Lung (tissue), 12 donors: ENCODE results near the gene FTCD. TPM values are rescaled to one million over a fixed set of nuclear protein-coding genes. Genes with fewer than 3 reads are reported as not detected.

Source experiments
- ATAC-seq: fragments of 200-7000 bp; cut with Tn5 transposase; one replicate; pipeline ENCODE4 v1.9.1; 2020; ENCODE audit warnings: moderate number of reproducible peaks; ENCODE audit not compliant: insufficient read depth, low FRiP score
- DNase-seq, 3 donors: peaks; one replicate each; pipeline ENCODE4 v3.0.0-alpha.2; 2013 to 2017
- H3K27ac ChIP-seq, 2 donors: one replicate each; pipeline ENCODE4 v1.5.1; 2013; ENCODE audit warnings: mild to moderate bottlenecking in 2 of 2, moderate library complexity in 2 of 2, control low read depth in 1 of 2, inconsistent platforms in 1 of 2, low read depth in 1 of 2, low read length in 1 of 2
- H3K27me3 ChIP-seq, 3 donors: one replicate each; pipeline ENCODE4 v1.5.1; 2013; ENCODE audit warnings: low read length in 2 of 3; ENCODE audit not compliant: control insufficient read depth in 3 of 3, insufficient read depth in 3 of 3
- H3K36me3 ChIP-seq, 4 donors: one replicate each; pipeline ENCODE4 v1.5.1; 2013; ENCODE audit warnings: low read length in 4 of 4, mild to moderate bottlenecking in 1 of 4, moderate library complexity in 1 of 4; ENCODE audit not compliant: control insufficient read depth in 4 of 4, insufficient read depth in 4 of 4
- H3K4me1 ChIP-seq, 5 donors: one replicate each; pipeline ENCODE4 v1.5.1; 2013; ENCODE audit warnings: low read length in 5 of 5, mild to moderate bottlenecking in 2 of 5, moderate library complexity in 1 of 5; ENCODE audit not compliant: control insufficient read depth in 5 of 5, insufficient read depth in 5 of 5
- H3K4me3 ChIP-seq: one replicate; pipeline ENCODE4 v1.5.1; 2013; ENCODE audit warnings: mild to moderate bottlenecking, control low read depth, moderate library complexity
- H3K9ac ChIP-seq, 2 donors: one replicate each; pipeline ENCODE4 v1.5.1; 2013; ENCODE audit warnings: low read length in 2 of 2, control low read depth in 1 of 2; ENCODE audit not compliant: insufficient read depth in 1 of 2
- H3K9me3 ChIP-seq, 4 donors: one replicate each; pipeline ENCODE4 v1.5.1; 2013; ENCODE audit warnings: low read length in 3 of 4, mild to moderate bottlenecking in 1 of 4, moderate library complexity in 1 of 4; ENCODE audit not compliant: control insufficient read depth in 4 of 4, insufficient read depth in 3 of 4
- WGBS, 2 donors: extraction: QIAGEN DNeasy Blood & Tissue Kit; methylation state at CpG; one replicate each; pipeline ENCODE4 v1.1.7; 2013; 5-methylcytosine and 5-hydroxymethylcytosine counted together
- polyA plus RNA-seq, 2 donors: library from polyadenylated mRNA; stranded (reverse); fragments of 200-250 nt; gene quantifications; one replicate each; pipeline ENCODE4 v1.2.1, GENCODE V29; 2013
- total RNA-seq, 2 donors: library from RNA; depleted of rRNA in 1 of 2; stranded (reverse); fragments of >200 nt in 1 of 2; gene quantifications; one replicate each; pipeline ENCODE4 v1.2.1, GENCODE V29; 2014 to 2021
- TF ChIP-seq, protein P1 (sequence below): IDR thresholded peaks from 2 replicates; pipeline ENCODE4 v1.5.1; 2012; ENCODE audit warnings: mild to moderate bottlenecking; ENCODE audit errors: control extremely low read depth, extremely low read depth
- donor health status: control.
- donor health status: control.
- donor health status: Bipolar disorder and iron deficiency.
- donor health status: healthy.
- donor health status: DM: yes; HTN: yes; CAD: no.

Gene FTCD
- total and polyA plus RNA-seq, 4 donors: 0.03 to 0.43 (median 0.20) TPM

- no peak for ATAC-seq
- TF ChIP-seq, protein P1, sequence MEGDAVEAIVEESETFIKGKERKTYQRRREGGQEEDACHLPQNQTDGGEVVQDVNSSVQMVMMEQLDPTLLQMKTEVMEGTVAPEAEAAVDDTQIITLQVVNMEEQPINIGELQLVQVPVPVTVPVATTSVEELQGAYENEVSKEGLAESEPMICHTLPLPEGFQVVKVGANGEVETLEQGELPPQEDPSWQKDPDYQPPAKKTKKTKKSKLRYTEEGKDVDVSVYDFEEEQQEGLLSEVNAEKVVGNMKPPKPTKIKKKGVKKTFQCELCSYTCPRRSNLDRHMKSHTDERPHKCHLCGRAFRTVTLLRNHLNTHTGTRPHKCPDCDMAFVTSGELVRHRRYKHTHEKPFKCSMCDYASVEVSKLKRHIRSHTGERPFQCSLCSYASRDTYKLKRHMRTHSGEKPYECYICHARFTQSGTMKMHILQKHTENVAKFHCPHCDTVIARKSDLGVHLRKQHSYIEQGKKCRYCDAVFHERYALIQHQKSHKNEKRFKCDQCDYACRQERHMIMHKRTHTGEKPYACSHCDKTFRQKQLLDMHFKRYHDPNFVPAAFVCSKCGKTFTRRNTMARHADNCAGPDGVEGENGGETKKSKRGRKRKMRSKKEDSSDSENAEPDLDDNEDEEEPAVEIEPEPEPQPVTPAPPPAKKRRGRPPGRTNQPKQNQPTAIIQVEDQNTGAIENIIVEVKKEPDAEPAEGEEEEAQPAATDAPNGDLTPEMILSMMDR: no peak
Observed at GRCh38 chr21:46131588-46131837, 23.9 kb downstream of the FTCD start.

DNA sequence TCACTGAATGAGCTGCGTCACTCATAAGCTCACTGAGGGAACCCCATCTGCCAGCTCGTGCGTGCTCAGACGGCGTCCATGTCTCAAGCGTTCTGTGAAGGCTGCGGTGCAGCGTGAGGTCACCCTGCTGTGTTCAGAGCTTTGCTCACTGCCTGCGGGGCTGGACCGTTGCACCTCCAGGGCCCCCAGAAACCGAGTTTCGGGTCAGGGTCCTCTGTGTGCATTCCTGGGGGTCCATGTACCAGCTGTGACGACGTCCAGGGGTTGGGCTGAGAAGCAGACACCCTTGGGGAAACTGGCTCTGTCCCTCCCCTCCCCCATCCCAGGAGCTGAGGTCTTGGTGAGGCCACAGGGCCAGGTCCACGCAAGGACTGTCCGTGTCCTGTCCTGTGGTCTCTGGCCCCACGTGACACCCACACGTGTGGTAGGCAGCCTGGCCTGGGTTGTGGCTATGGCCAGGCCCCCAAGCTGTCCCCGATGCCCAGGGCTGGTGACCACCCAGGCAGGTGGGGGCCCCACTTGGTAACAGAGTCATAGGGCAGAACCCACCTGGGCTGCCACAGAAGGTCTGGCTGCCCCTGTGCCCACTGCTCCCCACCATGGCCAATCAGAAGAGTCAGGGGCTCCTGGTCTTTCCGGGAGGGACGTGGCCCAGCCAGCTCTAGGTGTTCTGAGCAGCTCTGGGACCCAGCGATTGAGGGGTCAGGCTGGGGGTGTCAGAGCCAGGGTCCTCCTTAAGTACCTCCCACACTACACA, 24.4 kb downstream of the FTCD start:
- Histone ChIP-seq H3K4me3 (no peak overlapping the region), H3K27ac (no peak overlapping the region), H3K9me3 (no peaks in the 10 kb centered on the region), H3K4me1 (no peaks in the 10 kb centered on the region), H3K27me3 (no peaks in the 10 kb centered on the region), H3K9ac (no peak overlapping the region), H3K36me3 (peaks cover 0 to 14% (median 2%) of the 10 kb centered on the region in 4 donors)
- peak in 1 of 3 donors; percentile 34 for DNase-seq
- TF ChIP-seq, protein P1: no peak
- WGBS, 2 donors: 73 to 76% methylated on average over 22 of the region's 22 CpGs
- ATAC-seq: no peak

More at GRCh38 chr21:46131588-46131837, 23.9 kb downstream of the FTCD start:
- H3K4me1 ChIP-seq: peaks cover 0 to 3% (median 0%) of the 10 kb centered on the region in 5 donors
- H3K36me3 ChIP-seq: peaks cover 0 to 13% (median 0%) of the 10 kb centered on the region in 4 donors
- no peak overlapping the region for H3K4me3 ChIP-seq
- no peak overlapping the region for H3K27ac ChIP-seq
- DNase-seq: no peak
- no peak overlapping the region for H3K9ac ChIP-seq
- no peaks in the 10 kb centered on the region for H3K27me3 ChIP-seq
- no peaks in the 10 kb centered on the region for H3K9me3 ChIP-seq
- WGBS, 2 donors: 88 to 94% methylated on average over 4 of the region's 4 CpGs

- Histone ChIP-seq H3K4me3 (no peak overlapping the region), H3K4me1 (no peaks in the 10 kb centered on the region), H3K36me3 (peaks cover 0 to 19% (median 4%) of the 10 kb centered on the region in 4 donors), H3K27me3 (no peaks in the 10 kb centered on the region), H3K9me3 (no peaks in the 10 kb centered on the region), H3K27ac (no peak overlapping the region), H3K9ac (no peak overlapping the region)
- 85 to 91% methylated on average over 27 of the region's 27 CpGs for WGBS, 2 donors
- TF ChIP-seq, protein P1: no peak
- ATAC-seq (no peak), DNase-seq (no peak)
Observed at GRCh38 chr21:46129846-46130651, 25.3 kb downstream of the FTCD start.
